ENCODE results near the gene DCP2.

Gene DCP2

GRCh38 chr5:113022661-113023060 lies 46.1 kb downstream of the DCP2 start:
- DNase-seq (ENCODE audit: low read depth in 2 of 2), result no peak

DNA sequence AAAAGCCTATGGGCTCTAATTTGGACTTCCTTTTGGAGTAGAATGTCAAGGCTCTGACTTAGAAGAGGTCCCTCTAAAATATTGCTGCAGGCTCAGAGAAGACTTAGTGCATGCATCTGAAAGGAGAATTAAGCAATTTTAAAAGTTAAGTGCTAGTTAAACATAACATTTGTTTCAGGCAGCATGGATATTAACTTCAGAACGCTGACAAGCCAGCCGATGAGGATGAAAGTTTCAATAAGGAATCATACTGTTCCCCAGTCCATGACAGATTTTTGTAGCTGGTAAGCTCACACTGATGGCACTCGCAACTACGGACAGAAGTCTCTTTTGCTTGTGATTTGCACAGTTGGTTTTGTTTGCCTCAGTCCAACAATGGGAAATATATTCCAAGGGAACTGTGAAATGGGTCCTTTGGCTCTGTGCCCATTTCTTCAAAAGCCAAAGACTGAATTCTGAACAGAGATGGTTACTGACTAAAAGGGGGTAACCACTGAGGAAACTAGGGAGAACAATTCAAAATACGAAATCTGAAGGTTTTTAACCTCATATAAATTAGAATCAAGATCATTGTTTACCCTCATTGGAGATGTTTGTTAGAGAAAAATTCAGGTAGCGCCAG lies 47.6 kb downstream of the DCP2 start:
- no peak for DNase-seq (ENCODE audit: low read depth in 2 of 2)

DNA sequence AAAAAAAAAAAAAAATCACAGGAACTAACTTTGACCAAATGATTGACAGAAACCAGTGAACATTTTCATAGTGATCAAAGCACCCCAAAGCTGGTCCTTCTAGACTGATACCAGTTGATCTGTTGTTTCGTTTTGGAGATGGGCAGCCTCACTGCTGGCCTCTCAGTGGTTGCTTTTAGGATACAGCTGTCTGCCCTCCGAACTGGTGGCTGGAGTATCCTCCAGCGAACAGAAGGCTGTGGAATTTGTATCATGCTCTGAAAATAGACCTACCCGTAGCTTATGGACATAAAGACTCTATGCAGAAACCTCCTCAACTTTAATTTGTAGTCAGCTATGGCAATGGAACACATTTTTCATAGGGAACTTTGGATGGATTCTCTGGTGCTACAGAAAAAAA lies 49.0 kb downstream of the DCP2 start:
- DNase-seq (ENCODE audit: low read depth in 2 of 2), result no peak

- no peak for DNase-seq (ENCODE audit: low read depth in 2 of 2)
Measured at GRCh38 chr5:113026211-113026610, 49.6 kb downstream of the DCP2 start.

DNA sequence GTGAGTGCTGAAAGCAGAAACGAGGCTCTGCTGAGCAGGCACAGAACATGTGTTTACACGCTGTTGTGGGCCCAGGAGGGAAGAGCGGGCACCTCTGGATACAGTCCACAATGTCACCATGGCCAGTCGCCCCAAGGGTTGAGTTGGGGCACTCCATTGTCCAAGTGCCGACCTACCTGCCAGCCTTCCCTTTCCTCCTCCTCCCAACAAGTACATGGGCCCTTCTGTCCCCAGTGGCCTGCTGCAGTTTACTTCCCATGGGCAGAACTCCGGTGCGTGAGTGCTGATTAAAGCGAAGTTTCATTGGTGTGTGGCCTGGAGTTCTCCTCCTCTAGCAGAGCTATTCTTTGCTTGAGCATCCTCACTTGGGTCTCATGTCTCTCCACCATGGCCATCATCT lies 50.4 kb downstream of the DCP2 start:
- no peak for DNase-seq (ENCODE audit: low read depth in 2 of 2)

DNA sequence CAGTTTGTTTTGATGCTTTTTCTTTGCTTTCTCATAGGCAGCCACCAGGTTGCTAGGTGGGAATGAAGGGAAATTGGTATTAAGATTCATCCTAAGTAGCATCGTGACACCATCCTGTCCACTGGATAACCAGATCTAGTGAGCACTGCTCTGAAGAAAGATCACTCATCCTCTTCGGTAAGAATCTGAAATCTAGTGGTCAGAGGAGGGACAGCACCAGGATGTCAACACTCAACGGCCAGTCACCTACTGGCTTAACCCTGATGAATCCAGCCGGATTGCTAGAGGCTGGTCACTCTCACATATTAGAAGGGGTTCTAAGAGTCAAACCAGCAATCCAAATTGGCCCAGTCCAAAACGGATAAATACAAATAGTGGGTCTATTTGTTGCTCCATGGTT lies 50.8 kb downstream of the DCP2 start:
- no peak for DNase-seq (ENCODE audit: low read depth in 2 of 2)

DNA sequence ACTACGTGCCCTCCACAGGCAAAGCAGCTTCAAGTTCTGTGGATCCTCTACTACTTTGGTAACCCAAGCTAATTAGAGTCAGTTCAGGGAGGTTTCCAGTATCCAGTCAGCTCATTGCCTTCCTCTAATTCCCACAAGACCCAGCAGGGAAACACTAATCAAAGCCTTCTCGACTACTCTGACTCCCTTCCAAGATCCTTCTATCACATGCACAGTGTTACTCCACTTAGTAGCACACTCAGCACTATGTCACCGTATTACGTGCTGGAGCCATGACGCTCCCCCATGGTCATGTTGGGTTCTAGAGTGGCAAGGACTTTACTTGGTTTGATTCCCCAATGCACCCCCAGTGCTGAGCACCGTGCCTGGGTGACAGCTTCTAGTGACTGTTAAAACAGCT lies 53.0 kb downstream of the DCP2 start:
- DNase-seq (ENCODE audit: low read depth in 2 of 2), result no peak

- no peak for DNase-seq (ENCODE audit: low read depth in 2 of 2)
Measured at GRCh38 chr5:113031104-113031503, 54.5 kb downstream of the DCP2 start.

DNA sequence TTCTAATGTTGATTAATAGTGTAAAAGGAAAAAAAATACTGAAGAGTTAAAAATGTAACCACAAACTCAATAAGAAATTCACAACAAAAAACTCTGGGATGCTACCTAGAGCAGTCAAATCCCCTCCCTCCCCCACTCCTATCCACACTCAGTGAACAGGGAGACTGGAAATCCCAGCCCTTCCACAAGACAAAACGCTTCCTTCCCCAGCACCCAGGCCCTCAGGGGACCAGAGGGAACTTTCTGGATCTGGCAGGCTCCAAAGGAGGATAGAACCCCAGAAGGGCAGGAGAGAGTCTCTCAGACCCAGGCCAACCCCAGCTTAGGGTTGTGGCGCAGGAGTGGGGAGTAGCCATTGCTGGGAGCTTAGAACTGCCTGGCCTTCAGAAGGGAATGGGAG lies 55.0 kb downstream of the DCP2 start:
- DNase-seq (ENCODE audit: low read depth in 2 of 2), result no peak

DNA sequence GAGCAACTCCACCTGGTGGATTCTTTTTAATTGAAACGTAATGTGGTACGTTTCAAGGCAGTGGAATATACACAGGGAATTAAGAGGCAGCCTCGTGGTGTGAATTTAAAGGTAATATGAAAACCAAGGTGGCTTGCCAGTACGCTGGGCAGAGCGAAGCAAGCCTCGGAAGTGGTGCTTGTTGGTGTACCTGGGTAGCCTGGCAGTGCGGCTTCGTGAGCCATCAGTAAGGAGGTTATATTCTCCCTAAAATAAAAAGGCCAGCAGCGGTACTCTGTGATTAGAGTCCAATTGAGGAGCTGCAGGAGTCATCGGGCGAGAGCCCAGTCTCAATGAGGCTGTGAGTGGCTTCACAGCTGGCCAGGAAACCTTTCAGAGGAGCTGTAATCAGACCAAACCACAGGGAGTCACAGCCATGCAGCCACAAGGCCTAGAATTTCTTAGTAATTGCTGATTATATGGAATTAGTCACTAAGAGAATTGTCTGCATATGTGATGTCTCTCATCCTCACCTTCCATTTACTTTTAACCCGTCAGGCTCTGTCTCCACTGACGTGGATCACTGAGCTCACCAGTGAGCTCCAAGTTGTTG lies 57.7 kb downstream of the DCP2 start:
- DNase-seq (ENCODE audit: low read depth in 2 of 2), result no peak

GRCh38 chr5:113035096-113035495 lies 58.5 kb downstream of the DCP2 start:
- no peak for DNase-seq (ENCODE audit: low read depth in 2 of 2)

GRCh38 chr5:113036321-113036720 lies 59.7 kb downstream of the DCP2 start:
- no peak for DNase-seq (ENCODE audit: low read depth in 2 of 2)

DNA sequence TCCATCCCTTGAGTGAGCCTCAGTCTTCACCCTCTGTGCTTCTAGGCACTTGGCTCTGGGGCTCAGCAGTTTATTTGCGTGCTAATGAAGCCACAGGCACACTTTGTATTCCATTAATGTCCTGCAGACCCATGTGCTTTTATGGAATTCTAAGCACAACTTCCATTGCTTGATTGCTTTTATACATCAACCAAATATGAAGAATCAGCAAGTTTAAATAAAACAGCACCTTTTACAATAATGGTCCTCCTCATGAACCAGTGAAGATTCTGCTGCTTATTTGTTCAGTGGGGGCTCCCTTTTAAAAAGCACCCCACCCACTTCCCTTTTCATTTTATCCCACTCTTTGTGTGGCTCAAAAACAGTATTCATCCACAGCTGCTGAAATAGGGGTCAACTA lies 60.2 kb downstream of the DCP2 start:
- no peak for DNase-seq (ENCODE audit: low read depth in 2 of 2)

- no peak for DNase-seq (ENCODE audit: low read depth in 2 of 2)
Measured at GRCh38 chr5:113038136-113038535, 61.5 kb downstream of the DCP2 start.

GRCh38 chr5:113038714-113039113 lies 62.1 kb downstream of the DCP2 start:
- DNase-seq (ENCODE audit: low read depth in 2 of 2), result no peak

DNA sequence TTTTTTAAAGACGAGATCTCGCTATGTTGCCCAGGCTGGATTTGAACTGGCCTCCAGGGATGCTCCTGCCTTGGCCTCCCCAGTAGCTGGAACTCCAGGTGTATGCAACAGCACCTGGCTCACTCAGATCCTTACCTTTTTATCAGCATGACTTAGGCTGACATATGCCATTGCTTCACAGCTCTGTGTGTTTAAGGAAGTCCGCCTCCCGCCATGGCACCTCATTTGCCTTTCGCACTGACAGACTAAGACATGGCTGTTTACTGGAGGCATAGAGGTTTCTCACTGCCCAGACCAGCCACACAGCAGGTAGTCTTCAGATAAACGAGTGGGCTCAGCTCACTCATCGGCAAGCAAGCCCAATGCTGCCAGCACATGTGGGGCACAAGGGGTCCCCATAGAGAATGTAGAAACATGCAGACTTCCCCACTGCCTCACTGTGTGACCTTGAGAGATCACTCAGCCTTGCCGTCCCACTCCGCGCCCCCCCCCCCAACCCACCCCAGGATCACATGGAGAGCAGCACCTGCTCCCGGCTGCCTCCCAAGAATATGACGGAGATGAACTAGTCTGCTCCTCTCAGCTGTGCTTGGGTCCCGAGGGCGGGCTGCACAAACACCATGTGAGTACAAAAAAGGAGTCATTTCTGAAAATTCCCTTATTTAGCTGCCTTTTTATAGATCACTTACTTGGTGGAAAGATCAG lies 62.8 kb downstream of the DCP2 start:
- DNase-seq (ENCODE audit: low read depth in 2 of 2), result no peak

GRCh38 chr5:113039934-113040285 lies 63.3 kb downstream of the DCP2 start:
- DNase-seq (ENCODE audit: low read depth in 2 of 2), result no peak

GRCh38 chr5:113040672-113041260 lies 64.2 kb downstream of the DCP2 start:
- DNase-seq (ENCODE audit: low read depth in 2 of 2), result no peak

DNA sequence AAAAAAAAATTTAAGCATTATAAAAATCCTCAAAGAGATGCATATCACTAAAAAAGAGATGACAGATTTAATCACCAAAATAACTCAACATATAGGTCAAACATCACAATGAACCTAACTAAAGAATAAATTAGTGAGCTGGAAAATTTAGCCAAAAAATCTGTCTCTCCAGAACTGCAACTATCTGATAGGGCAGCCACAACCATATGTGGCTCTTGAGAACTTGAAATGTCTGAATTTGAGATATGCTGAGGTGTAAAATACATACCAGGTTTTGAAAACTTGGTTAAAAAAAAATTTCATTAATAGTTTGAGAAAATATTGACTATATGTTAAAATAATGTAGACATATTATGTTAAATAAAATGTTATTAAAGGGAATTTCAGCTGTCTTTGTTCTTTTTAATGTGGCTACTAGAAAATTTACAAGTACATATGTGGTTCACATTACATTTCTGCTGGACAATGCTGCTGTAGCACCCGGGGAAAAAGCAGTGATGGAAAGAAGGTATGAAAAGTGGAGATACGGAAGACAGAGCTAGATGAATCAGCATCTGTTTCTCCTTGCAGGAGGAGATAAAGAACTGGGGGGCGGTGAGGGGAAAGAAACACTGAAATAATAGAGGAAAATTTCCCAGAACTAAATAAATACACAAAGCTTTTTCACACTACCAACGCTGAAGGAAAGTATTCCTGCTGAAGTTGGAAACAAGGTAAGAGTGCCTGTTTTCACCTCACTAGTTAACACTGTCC lies 66.1 kb downstream of the DCP2 start:
- no peak for DNase-seq (ENCODE audit: low read depth in 2 of 2)

DNA sequence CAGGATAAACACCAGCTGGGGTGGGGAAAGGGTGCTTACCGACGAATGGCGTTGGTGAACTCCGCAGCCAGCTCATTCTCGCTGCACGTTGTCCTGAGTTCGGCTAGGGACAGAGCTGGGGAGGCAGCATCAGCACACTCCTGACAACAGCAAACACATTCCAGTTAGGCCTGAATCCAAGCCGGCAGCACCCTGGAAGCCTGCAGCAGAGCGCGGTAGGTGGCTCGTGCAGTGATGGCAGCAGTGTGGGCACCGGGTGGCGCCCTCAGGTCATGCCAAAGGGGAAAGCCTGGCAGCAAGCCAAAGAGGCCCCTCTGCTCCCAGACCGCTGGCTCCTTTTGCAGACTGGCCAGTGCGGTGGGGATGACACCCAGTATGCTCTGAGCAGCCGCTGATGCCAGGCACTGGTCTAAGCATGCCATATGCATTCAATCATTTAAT lies 66.9 kb downstream of the DCP2 start:
- no peak for DNase-seq (ENCODE audit: low read depth in 2 of 2)

DNA sequence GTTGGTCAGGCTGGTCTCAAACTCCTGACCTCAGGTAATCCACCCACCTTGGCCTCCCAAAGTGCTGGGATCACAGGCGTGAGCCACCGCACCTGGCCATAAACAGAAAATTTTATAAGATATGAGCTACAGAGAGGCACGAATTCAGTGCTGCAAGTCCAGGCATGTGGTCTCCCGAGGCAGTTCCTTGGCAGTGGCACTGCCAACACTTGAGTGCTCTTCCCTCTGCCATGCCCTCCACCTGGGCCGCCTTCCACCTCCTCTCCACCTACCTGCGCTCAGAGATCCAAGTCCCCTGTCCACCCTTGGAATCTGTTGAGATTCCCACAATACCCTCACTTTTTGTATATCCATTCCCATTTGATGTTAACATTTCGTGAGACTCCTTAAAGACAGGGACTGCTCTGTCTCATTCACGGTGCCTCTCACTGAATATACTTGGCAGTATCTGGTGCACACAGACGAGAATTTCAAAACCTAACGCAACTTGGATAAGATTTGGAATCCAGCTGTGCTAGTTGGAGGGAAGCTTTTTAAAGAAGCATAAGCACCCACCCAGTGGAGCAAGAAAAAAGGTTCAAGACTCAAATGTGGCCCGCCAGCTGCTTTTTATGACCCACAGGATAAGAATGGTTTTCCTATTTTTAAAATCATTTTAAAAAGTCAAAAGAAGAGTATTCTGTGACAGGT lies 68.3 kb downstream of the DCP2 start:
- no peak for DNase-seq (ENCODE audit: low read depth in 2 of 2)

GRCh38 chr5:113047234-113047633 lies 70.6 kb downstream of the DCP2 start:
- DNase-seq (ENCODE audit: low read depth in 2 of 2), result no peak
